ENCODE measurements around the gene ELANE. TPM values are rescaled to one million over a fixed set of nuclear protein-coding genes. Genes with fewer than 3 reads are reported as not detected.

Gene ELANE
- total RNA-seq, 4 donors from 2014 or later = 0.72 to 7.7 (median 1.0) TPM; not detected in 1

DNA sequence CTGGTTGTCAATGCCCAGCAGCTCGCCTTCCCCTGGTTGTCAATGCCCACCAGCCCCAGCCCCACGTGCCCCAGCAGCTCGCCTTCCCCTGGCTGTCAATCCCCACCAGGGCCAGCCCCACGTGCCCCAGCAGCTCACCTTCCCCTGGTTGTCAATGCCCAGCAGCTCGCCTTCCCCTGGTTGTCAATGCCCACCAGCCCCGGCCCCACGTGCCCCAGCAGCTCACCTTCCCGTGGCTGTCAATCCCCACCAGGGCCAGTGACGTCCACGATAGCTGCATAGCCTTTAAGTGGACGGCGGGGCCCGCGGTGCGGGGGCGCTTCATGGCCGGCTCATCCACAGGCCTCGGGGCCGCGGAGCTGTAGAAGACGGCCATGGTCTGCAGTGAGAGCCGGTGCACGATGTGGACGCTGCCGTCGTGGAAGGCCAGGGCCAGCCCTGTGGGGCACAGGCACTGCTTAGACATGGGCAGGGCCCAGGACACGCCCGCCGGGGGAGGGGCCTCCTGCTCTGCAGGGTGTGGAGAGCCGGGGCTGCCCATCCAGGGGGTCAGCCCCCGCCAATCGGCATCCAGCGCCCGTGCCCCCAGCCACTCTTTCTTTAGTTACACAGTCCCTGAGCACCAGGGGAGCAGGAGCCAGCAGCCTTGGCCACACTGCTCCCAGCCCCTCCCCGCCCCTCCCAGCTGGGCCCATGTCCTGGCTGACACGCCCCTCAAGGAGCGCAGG is 27.8 kb downstream of the ELANE start:
- ATAC-seq (ENCODE audit: low FRiP score) (no peak), DNase-seq (ENCODE audit: low spot score) (no peak)
- no peak for TF ChIP-seq CTCF (IDR thresholded peaks at IDR 0.05)

GRCh38 chr19:881385-882071 is 29.4 kb downstream of the ELANE start:
- no peak for TF ChIP-seq CTCF (IDR thresholded peaks at IDR 0.05)
- DNase-seq (ENCODE audit: low spot score) = no peak
- ATAC-seq (ENCODE audit: low FRiP score) = no peak

DNA sequence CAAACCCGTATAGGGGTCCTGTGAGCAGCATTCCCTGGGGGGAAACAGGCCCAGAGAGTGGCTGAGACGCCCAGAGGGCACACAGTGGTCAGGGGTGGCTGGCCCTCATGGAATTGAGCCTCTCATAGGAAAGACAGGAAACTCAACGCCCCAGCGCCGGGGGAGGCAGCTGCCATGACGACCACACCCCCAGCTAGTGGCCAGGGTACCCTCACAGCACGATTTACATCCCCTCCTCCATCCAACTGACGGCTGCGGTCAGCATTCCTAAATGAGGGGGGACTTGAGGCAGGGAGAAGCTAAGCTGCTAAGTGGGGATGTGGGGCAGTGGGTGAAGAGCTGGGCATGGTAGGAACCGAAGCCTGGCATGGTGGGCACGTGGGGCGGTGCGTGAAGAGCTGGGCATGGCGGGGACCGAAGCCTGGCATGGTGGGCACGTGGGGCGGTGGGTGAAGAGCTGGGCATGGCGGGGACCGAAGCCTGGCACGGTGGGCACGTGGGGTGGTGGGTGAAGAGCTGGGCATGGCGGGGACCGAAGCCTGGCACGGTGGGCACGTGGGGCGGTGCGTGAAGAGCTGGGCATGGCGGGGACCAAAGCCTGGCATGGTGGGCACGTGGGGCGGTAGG is 30.9 kb downstream of the ELANE start:
- TF ChIP-seq CTCF (IDR thresholded peaks at IDR 0.05) = no peak
- DNase-seq (ENCODE audit: low spot score) (no peak), ATAC-seq (ENCODE audit: low FRiP score) (no peak)

GRCh38 chr19:883661-884211 is 31.6 kb downstream of the ELANE start:
- ATAC-seq (ENCODE audit: low FRiP score) (no peak), DNase-seq (ENCODE audit: low spot score) (no peak)
- no peak for TF ChIP-seq CTCF (IDR thresholded peaks at IDR 0.05)

GRCh38 chr19:884420-885211 is 32.5 kb downstream of the ELANE start:
- ATAC-seq (ENCODE audit: low FRiP score) (no peak), DNase-seq (ENCODE audit: low spot score) (no peak)
- no peak for TF ChIP-seq CTCF (IDR thresholded peaks at IDR 0.05)

DNA sequence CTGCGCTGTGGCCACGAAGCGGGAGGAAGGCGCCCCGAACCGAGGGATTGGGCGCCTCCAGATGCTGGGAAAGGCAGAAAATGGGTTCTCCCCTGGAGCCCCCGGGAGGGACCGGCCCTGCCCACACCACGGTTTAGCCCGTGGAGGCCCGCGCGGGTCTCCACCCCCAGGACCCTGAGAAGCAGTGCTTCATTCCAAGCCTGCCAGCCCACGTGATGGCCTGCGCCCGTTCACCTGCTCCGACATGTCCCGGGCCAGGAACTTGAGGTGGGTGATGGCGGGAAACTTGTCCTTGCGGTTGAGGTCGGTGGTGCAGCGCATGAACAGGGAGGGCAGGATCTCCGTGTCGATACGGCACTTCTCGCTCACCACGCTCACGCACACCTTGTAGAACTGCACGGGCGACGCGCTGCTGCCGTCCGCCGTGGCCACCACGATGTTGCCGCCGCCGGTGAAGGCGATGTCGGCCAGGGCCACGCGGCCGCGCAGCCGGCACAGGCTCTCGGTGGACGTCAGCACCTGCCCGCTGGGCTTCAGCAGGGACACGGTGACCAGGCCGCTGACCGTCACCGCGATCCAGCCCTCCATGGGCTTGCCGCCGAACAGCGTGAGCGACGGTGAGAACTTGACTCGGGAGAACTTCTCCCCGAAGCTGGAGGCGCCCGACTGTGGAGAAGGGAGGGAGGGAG is 33.6 kb downstream of the ELANE start:
- no peak for DNase-seq (ENCODE audit: low spot score)
- no peak for TF ChIP-seq CTCF (IDR thresholded peaks at IDR 0.05)
- no peak for ATAC-seq (ENCODE audit: low FRiP score)
